ENCODE data around the gene PKN3. TPM values are rescaled to one million over a fixed set of nuclear protein-coding genes. Genes with fewer than 3 reads are reported as not detected.

PKN3 gene
- polyA plus RNA-seq, 1 donor (not counting 4 experiments of a cell fraction or from before 2014, with no cell fraction given): 1.3 TPM

GRCh38 chr9:128724744-128725211 lies 22.5 kb downstream of the PKN3 start:
- peaks cover 11% of the 10 kb centered on the region for H3K79me2 ChIP-seq (ENCODE audit: control insufficient read depth, insufficient read depth, low read length)
- FAIRE-seq: peak; percentile 81
- peak overlapping the region; percentile 16 for H3K9ac ChIP-seq (ENCODE audit: control insufficient read depth, extremely low read depth, insufficient read depth, low read length)
- peak overlapping the region; percentile 76 for H3K4me2 ChIP-seq (ENCODE audit: control insufficient read depth, extremely low read depth, insufficient read depth, low read depth, low read length)
- H3K9me1 ChIP-seq (ENCODE audit: control insufficient read depth, extremely low read depth, insufficient read depth, low read length): no peaks in the 10 kb centered on the region
- TF ChIP-seq CTCF (optimal IDR thresholded peaks at IDR 0.05 in 1 of 3, IDR thresholded peaks at IDR 0.05 in 1 of 3, conservative IDR thresholded peaks at IDR 0.05 in 1 of 3; ENCODE audit: extremely low read depth in 1 of 3, insufficient read depth in 2 of 3, low read length in 3 of 3) (peak in 2 of 3 experiments; percentile 4 to 34), EZH2 (IDR thresholded peaks at IDR 0.05; ENCODE audit: low read length) (no peak)
- peak; percentile 56 for DNase-seq (ENCODE audit: low read depth, low spot score)
- H3K36me3 ChIP-seq (ENCODE audit: control insufficient read depth in 2 of 2, extremely low read depth in 1 of 2, insufficient read depth in 2 of 2, low read length in 2 of 2): peaks cover 6% of the 10 kb centered on the region in 2 experiments
- peaks cover 13% of the 10 kb centered on the region for H3K4me1 ChIP-seq (ENCODE audit: control insufficient read depth, extremely low read depth, insufficient read depth, low read length)
- peak overlapping the region; percentile 55 to 60 (median 59) for H3K4me3 ChIP-seq (ENCODE audit: control insufficient read depth in 2 of 3, extremely low read depth in 1 of 3, insufficient read depth in 2 of 3, low read depth in 1 of 3, low read length in 3 of 3)
- no peaks in the 10 kb centered on the region for H4K20me1 ChIP-seq (ENCODE audit: control insufficient read depth, extremely low read depth, insufficient read depth, low read length)
- no peaks in the 10 kb centered on the region for H3K27me3 ChIP-seq (ENCODE audit: control insufficient read depth, extremely low read depth, insufficient read depth, low read length)
- peak overlapping the region; percentile 4 for H3K27ac ChIP-seq (ENCODE audit: control insufficient read depth, insufficient read depth, low read length)
- H3K9me3 ChIP-seq (ENCODE audit: control insufficient read depth, low read depth, low read length): no peaks in the 10 kb centered on the region
- dilution Hi-C loops (cut with MboI; ENCODE audit: extremely low pct_ligation_motif_present, low sequenced_read_pairs): no loop called here
- H2AFZ ChIP-seq (ENCODE audit: control insufficient read depth, low read length): peak overlapping the region; percentile 15

GRCh38 chr9:128727640-128728248 lies 25.4 kb downstream of the PKN3 start:
- H3K9me3 ChIP-seq (ENCODE audit: control insufficient read depth, low read depth, low read length): no peaks in the 10 kb centered on the region
- H3K4me2 ChIP-seq (ENCODE audit: control insufficient read depth, extremely low read depth, insufficient read depth, low read depth, low read length): no peak overlapping the region
- dilution Hi-C loops (cut with MboI; ENCODE audit: extremely low pct_ligation_motif_present, low sequenced_read_pairs): no loop called here
- H4K20me1 ChIP-seq (ENCODE audit: control insufficient read depth, extremely low read depth, insufficient read depth, low read length): no peaks in the 10 kb centered on the region
- no peak overlapping the region for H3K4me3 ChIP-seq (ENCODE audit: control insufficient read depth in 2 of 3, extremely low read depth in 1 of 3, insufficient read depth in 2 of 3, low read depth in 1 of 3, low read length in 3 of 3)
- H3K27me3 ChIP-seq (ENCODE audit: control insufficient read depth, extremely low read depth, insufficient read depth, low read length): no peaks in the 10 kb centered on the region
- no peak overlapping the region for H3K9ac ChIP-seq (ENCODE audit: control insufficient read depth, extremely low read depth, insufficient read depth, low read length)
- FAIRE-seq (no peak), DNase-seq (ENCODE audit: low read depth, low spot score) (no peak)
- H3K36me3 ChIP-seq (ENCODE audit: control insufficient read depth in 2 of 2, extremely low read depth in 1 of 2, insufficient read depth in 2 of 2, low read length in 2 of 2): peaks cover 0 to 4% of the 10 kb centered on the region in 2 experiments
- H3K4me1 ChIP-seq (ENCODE audit: control insufficient read depth, extremely low read depth, insufficient read depth, low read length): peaks cover 12% of the 10 kb centered on the region
- no peak overlapping the region for H3K27ac ChIP-seq (ENCODE audit: control insufficient read depth, insufficient read depth, low read length)
- peaks cover 10% of the 10 kb centered on the region for H3K79me2 ChIP-seq (ENCODE audit: control insufficient read depth, insufficient read depth, low read length)
- no peaks in the 10 kb centered on the region for H3K9me1 ChIP-seq (ENCODE audit: control insufficient read depth, extremely low read depth, insufficient read depth, low read length)
- H2AFZ ChIP-seq (ENCODE audit: control insufficient read depth, low read length): no peak overlapping the region
- no peak for TF ChIP-seq EZH2 (IDR thresholded peaks at IDR 0.05; ENCODE audit: low read length)
- no peak for TF ChIP-seq CTCF (optimal IDR thresholded peaks at IDR 0.05 in 1 of 3, IDR thresholded peaks at IDR 0.05 in 1 of 3, conservative IDR thresholded peaks at IDR 0.05 in 1 of 3; ENCODE audit: extremely low read depth in 1 of 3, insufficient read depth in 2 of 3, low read length in 3 of 3)
